Epidermal melanocyte (primary cell): Measurements from ENCODE around the gene SNED1.

Experiments used
- DNase-seq: peaks from one replicate; pipeline ENCODE4 v3.0.0; 2011; ENCODE audit warnings: low spot score; ENCODE audit not compliant: insufficient read length

The SNED1 gene

DNA sequence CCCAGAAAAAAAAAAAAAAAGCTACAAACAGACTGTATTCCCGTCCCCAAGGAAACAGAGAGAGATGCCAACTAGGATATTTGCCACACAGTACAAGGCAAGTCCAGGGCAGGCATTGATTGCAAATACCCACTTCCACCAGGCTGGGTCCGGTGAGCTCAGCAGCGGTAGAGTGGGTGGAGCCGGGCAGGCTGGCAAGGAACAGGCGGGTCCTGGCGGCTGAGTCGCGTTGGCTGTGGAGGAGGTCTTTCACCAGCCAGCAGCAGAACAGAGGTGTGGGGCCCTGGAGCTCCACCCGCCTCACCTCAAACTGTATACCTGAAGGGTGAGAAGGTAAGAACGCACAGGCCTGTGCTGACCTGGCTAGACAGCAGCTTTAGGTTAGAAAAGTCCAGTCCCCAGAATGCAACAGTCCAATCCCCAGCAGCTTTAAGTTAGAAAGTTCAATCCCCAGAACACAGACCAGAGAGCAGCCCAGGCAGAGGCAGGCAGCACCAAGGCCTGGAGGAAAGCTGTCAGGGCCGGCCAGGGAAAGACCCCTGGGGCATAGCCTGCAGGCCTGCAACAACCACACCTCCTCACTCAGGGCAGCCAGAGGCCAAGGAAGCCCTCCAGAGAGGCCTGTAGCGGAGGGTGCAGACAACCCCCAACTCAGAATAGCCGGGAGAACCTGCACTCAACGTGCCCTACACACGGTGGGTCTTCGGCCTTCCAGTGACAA lies 125.6 kb downstream of the SNED1 start:
- no peak for DNase-seq

DNA sequence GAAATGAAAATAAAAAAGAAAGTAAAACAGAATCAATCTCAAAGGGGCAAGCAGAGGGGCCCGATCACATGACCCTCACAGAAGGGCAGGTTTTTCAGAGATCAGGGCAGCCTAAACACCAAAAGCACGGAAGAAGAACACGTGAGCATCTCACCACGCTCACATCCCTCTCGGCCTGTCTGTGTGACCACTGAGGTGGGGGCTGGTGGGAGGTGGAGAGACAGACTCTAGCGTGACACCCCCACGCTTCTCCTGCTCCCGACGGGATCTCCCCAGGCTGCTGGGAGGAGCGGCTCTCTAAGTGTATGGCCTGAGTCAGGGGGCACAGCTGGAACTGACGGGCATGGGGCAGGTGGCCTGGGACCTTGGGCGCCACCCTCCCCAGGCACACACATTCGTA lies 127.2 kb downstream of the SNED1 start:
- DNase-seq: no peak

- DNase-seq: no peak
Observed at GRCh38 chr2:241126201-241126611, 127.8 kb downstream of the SNED1 start.

DNA sequence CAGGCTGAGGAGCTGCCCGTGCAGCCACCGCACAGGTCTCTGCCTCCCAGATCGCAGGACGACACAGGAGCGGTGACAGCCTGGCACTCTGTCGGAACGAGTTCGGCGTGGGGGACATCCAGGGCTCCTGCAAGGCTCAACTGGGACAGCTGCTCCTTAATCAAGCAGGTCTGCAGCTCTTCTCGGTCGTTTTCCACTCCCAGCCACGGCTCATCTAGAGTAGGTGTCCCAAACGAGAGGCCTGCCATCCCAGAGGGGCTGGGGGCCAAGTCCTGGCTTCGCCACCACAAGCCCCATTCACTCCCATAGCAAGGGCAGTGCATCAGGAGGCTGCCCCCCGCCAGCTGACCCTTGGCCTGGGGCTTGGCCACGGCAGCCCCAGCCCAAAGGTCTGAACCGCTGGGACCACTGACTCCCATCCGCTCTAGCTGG lies 128.4 kb downstream of the SNED1 start:
- DNase-seq: no peak

DNA sequence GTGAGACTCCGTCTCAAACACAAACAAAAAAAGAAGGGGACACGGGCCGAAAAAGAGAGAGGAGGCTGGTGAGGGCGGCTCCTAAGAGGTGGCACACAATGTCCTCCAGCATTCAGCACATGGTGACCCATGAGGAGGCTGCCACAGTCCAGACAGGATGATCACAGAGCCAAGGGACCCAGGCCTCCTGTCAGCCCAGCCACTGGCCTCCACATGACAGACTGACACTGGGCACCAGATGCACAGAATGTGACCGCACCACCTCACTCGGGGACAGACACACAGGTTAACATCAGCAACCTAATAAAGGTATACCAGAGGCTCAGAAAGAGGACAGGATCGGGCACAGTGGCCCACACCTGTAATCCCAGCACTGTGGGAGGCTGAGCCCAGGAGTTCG lies 129.8 kb downstream of the SNED1 start:
- DNase-seq: no peak

DNA sequence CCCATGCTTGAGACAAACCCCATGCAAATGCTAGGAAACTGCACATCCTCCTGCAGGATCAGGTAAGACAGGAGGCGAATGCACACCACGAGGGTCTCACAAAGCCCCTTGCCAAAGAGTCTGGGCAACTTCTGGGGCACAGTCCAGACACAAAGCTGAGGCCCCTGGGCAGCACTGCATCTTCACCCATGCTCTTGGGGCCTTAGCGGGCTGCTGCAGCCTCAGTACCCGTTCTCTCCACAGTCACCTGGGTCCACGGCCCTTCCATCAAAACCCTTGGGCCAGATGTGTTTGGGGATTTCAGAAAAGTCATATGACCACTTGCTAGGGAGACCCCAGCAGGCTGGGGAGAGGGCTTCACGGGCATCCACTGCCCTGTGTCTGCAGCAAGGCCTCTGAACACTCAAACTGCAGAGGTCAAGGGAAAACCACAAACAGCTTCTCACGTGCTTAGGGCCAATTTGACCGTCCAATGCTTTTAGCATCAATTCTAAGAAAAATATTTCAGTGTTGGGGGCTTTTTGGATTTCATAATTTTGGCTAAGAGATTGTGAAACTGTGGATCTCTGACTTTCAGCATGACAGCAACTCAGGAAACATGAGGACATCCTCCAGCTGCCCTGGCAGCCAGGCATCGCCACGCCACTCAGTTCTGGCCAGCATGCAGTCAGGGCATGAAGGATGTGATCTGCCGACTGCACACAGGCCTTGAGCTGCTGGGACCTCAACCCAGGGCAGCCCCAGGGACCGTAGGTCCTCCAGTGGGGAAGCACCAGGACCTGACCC lies 130.9 kb downstream of the SNED1 start:
- DNase-seq: no peak

- no peak for DNase-seq
Observed at GRCh38 chr2:241130316-241130715, 131.9 kb downstream of the SNED1 start.

DNA sequence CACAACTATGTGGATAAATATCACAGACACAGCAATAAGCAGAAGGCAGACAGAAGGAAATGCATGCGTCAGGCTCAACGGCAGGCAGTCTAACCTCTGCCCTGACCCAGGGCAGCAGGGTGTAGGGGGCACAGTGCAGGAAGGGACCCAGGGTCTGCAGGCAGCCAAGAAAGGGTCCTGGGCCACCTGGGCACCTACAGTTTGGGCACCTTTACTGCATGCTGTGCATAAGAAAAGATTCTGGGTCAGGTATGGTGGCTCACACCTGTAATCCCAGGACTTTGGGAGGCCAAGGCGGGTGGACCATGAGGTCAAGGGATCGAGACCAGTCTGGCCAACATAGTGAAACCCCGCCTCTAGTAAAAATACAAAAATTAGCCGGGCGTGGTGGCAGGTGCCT lies 133.1 kb downstream of the SNED1 start:
- no peak for DNase-seq

- DNase-seq: no peak
Observed at GRCh38 chr2:241132538-241133435, 134.4 kb downstream of the SNED1 start.

DNA sequence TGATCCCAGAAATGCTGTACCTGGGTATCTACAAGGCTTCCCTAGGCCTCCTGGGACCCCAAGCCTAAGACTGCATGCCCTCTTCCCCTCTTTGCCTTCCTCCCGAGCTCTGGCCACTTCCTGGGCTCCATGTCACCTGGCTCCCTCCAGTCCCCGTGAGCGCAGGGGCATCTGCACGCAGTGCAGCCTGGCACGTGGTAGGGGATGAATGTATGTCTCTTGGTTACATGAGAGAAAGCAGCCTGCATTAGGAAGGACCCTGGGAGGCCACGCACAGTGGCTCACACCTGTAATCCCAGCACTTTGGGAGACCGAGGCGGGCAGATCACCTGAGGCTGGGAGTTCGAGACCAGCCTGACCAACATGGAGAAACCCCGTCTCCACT lies 135.0 kb downstream of the SNED1 start:
- no peak for DNase-seq

DNA sequence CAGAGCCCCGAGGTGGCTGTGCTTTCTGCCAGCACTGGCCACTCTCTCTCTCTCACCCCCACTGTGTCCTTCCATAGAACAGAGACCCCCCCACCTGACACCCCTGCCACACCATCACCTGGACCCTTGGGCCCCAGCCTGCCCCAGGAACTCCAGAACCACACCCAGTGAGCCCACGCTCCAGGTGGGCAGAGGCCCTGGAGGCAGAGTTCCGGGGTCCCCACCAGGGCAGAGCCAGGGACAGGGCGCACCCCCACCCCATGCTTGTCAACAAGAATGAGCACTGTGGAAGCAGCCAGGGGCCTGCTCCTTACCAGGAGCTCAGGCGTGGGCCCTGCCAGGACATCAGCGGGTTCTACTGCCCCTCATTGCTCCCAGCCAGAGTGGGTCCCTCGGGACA lies 136.3 kb downstream of the SNED1 start:
- no peak for DNase-seq

DNA sequence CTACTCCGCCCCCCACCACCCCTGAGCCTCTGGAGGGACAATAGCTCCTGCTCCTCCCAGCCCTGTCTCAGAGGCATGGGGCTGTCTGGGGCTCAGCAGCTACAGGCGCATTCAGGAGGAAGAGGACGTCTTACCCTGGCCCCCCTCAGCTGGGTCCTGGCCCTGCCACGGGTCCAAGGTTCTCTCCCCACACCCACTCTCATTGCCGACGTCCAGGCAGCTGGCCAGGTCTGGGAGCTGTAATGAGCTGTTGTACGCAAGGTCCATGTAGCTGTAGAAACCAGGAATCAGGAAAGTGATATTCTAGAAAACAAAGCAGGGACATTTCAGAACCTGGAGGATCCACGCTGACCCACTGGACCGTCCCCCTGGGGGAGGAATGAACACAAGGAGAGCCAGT lies 137.3 kb downstream of the SNED1 start:
- no peak for DNase-seq

DNA sequence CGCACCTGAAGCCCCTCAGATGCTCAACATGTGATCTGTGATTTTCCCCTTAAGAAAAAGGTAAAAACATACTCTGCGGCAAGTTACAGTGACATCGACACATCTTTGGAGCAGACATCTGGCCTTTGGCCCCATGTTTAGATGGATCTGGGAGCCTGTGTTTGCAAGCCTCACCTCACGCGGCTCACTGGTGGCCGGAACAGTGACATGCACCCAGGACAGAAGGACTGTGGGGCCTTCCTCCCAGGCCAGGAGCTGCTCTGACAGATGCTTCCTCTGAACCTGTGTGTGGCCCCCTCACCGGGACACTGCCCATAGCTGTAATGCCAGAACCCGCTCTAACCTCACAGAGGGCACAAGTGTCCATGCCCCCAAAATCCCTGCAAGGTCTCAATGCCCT lies 137.8 kb downstream of the SNED1 start:
- no peak for DNase-seq

GRCh38 chr2:241136661-241137260 lies 138.3 kb downstream of the SNED1 start:
- no peak for DNase-seq

DNA sequence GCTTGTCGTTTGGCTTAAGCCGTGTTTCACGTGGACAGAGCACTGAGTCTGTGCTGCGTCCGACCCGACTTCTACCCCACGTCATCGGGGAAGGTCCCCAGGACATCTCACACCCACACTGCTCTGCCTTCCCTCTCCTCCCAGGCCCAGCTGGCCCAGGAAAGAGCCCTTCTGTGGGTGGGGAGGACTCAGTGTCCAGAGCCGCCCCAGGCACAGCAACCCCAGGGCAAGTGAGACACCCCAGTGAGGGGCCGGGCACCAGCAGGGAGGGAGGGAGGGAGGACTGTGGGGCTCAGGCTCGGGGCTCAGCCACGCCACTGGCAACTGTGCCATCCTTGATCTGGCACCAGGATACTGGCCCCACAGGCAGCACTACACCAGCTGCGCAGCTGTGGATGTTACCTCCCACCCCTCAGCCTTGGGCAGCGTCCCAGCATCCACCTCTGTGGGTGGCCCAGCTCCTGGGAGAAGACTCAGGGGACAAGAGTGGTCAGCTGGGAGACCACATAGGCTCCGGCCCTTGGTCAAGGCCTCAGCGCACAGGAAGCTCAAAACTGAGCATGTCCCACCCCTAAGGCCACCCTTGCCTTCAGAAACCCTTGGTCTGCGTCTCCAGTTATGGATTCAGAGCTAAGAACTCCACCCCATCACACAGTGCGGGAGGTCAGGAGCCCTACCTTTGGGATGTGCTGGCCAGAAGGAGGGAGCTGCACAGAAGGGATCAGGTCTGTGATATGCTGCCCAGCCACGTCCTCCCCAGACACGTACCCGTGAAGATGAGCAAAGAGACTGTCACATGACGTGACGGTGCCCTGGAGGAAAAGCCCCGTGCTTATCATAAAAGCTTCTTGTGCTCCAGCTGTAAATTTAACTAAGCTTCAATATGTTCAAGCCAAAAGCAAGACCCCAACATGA lies 139.1 kb downstream of the SNED1 start:
- DNase-seq: no peak

- DNase-seq: no peak
Observed at GRCh38 chr2:241138471-241138870, 140.1 kb downstream of the SNED1 start.

GRCh38 chr2:241139531-241140444 lies 141.4 kb downstream of the SNED1 start:
- DNase-seq: no peak

DNA sequence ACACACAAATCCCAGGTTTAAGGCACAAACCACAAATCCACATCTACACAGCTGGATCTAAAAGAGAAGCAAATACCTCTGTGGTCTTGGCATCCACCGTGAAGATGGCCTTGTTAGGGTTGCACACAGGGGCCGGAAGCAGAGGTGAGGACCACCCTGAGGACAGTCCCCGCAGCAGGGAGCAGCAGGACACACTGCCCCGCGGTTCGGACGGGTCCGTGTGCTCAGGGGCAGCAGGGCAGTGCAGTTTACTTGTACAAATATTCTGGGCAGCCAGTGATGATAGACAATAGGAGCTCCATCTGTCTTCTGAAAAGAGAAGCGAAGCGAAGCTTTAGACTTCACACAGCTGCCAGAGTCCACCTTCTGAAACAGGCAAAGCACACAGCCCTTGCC lies 142.0 kb downstream of the SNED1 start:
- DNase-seq: no peak

GRCh38 chr2:241141214-241141770 lies 142.9 kb downstream of the SNED1 start:
- DNase-seq: no peak
